Kidney epithelial cell (primary cell): ENCODE measurements around the gene DCTN2. TPM values are rescaled to one million over a fixed set of nuclear protein-coding genes. Genes with fewer than 3 reads are reported as not detected.

Experiments
- DNase-seq: peaks from one replicate; pipeline ENCODE4 v3.0.0-alpha.2; 2010; ENCODE audit warnings: low read depth
- H3K27me3 ChIP-seq: 2 replicates; pipeline ENCODE4 v1.6.0; 2011; ENCODE audit warnings: low read length; ENCODE audit not compliant: control insufficient read depth, insufficient read depth
- H3K36me3 ChIP-seq: 2 replicates; pipeline ENCODE4 v1.5.1; 2011; ENCODE audit warnings: low read length; ENCODE audit not compliant: control insufficient read depth, insufficient read depth
- H3K4me3 ChIP-seq: 2 replicates; pipeline ENCODE4 v1.5.1; 2011; ENCODE audit warnings: low read depth, mild to moderate bottlenecking, control low read depth, low read length
- CTCF ChIP-seq: IDR thresholded peaks from 2 replicates; pipeline ENCODE4 v1.5.1; 2011; ENCODE audit warnings: mild to moderate bottlenecking, moderate library complexity, low read length, control low read depth, inconsistent platforms; ENCODE audit not compliant: insufficient read depth, poor library complexity, severe bottlenecking
- total RNA-seq: library from RNA; depleted of rRNA; stranded (reverse); fragments of >200 nt; gene quantifications from 2 replicates; pipeline ENCODE4 v1.2.3, GENCODE V29; 2015

The DCTN2 gene
- total RNA-seq, 1 donor from 2014 or later = 154 TPM

- Histone ChIP-seq H3K27me3 (peaks cover 8% of the 10 kb centered on the region), H3K36me3 (no peaks in the 10 kb centered on the region), H3K4me3 (peak overlapping the region; percentile 85)
- no peak for DNase-seq
- no peak for TF ChIP-seq CTCF
Measured at GRCh38 chr12:57545809-57546437, 1.1 kb downstream of the DCTN2 start.

DNA sequence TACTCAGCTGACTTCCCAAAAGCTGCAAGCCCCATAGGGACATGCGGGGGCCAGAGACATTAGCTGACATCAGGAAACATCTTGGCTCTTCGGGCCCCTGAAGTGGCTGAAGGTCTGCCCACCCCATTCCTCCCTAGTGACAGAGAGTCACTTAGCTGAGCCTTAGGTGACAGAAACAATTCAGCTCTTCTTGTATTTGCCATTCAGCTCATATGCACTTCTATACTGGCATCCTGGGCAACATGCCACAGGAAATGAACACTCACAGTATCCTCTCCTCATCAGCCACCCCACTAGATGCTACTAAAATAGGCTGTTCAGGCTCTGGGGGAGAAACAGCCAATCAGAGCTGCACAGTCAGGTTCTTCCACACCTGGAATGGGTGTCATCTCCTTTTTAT, 3.4 kb downstream of the DCTN2 start:
- Histone ChIP-seq H3K36me3 (no peaks in the 10 kb centered on the region), H3K4me3 (no peak overlapping the region), H3K27me3 (peaks cover 3% of the 10 kb centered on the region)
- DNase-seq = no peak
- no peak for TF ChIP-seq CTCF

GRCh38 chr12:57541717-57542116, 5.3 kb downstream of the DCTN2 start:
- no peak for DNase-seq

GRCh38 chr12:57541001-57541400, 6.0 kb downstream of the DCTN2 start:
- TF ChIP-seq CTCF = no peak
- no peaks in the 10 kb centered on the region for H3K36me3 ChIP-seq
- no peak for DNase-seq
- no peaks in the 10 kb centered on the region for H3K27me3 ChIP-seq
- no peak overlapping the region for H3K4me3 ChIP-seq

More at GRCh38 chr12:57541717-57542116, 5.3 kb downstream of the DCTN2 start:
- Histone ChIP-seq H3K36me3 (no peaks in the 10 kb centered on the region), H3K27me3 (no peaks in the 10 kb centered on the region), H3K4me3 (no peak overlapping the region)
- TF ChIP-seq CTCF = no peak

GRCh38 chr12:57539134-57539768, 7.7 kb downstream of the DCTN2 start:
- no peaks in the 10 kb centered on the region for H3K27me3 ChIP-seq
- no peak for DNase-seq
- H3K36me3 ChIP-seq = no peaks in the 10 kb centered on the region
- TF ChIP-seq CTCF = no peak
- H3K4me3 ChIP-seq = no peak overlapping the region

DNA sequence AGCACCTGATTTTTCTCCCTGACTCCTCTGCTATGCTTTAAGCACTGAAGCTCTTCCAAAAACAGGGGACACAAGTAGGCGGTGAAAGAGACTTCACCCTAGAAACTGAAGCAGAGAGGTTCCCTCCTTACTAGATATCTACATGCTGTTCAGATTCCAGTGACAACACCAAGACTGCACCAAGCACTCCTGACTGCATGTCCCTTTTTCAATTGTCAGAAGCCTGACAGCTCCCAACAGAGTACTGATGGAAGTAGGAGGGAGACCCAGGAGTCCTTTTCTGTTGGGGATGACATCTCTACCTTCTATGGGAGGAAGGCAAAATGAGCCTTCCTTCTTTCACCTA, 10.4 kb downstream of the DCTN2 start:
- DNase-seq = no peak
- no peak for TF ChIP-seq CTCF
- H3K36me3 ChIP-seq = peaks cover 1% of the 10 kb centered on the region
- H3K4me3 ChIP-seq = no peak overlapping the region
- no peaks in the 10 kb centered on the region for H3K27me3 ChIP-seq
